GM12873 (cell line): ENCODE results near the gene TSR1.

Source experiments
- TF ChIP-seq, protein P1 (sequence below): IDR thresholded peaks from 2 replicates; pipeline ENCODE4 v1.5.1; 2012; ENCODE audit warnings: low read depth, mild to moderate bottlenecking, moderate library complexity, low read length, control low read depth; ENCODE audit not compliant: insufficient read depth; ENCODE audit errors: missing control alignments

Gene TSR1

GRCh38 chr17:2362016-2362415 lies 25.8 kb upstream of the TSR1 start:
- TF ChIP-seq, protein P1, sequence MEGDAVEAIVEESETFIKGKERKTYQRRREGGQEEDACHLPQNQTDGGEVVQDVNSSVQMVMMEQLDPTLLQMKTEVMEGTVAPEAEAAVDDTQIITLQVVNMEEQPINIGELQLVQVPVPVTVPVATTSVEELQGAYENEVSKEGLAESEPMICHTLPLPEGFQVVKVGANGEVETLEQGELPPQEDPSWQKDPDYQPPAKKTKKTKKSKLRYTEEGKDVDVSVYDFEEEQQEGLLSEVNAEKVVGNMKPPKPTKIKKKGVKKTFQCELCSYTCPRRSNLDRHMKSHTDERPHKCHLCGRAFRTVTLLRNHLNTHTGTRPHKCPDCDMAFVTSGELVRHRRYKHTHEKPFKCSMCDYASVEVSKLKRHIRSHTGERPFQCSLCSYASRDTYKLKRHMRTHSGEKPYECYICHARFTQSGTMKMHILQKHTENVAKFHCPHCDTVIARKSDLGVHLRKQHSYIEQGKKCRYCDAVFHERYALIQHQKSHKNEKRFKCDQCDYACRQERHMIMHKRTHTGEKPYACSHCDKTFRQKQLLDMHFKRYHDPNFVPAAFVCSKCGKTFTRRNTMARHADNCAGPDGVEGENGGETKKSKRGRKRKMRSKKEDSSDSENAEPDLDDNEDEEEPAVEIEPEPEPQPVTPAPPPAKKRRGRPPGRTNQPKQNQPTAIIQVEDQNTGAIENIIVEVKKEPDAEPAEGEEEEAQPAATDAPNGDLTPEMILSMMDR, result no peak

- TF ChIP-seq, protein P1, result no peak
Observed at GRCh38 chr17:2361010-2361760, 24.9 kb upstream of the TSR1 start.

- TF ChIP-seq, protein P1, result no peak
Observed at GRCh38 chr17:2357931-2358434, 21.7 kb upstream of the TSR1 start.

- TF ChIP-seq, protein P1, result no peak
Observed at GRCh38 chr17:2357237-2357636, 21.0 kb upstream of the TSR1 start.

- TF ChIP-seq, protein P1, result no peak
Observed at GRCh38 chr17:2354311-2354710, 18.1 kb upstream of the TSR1 start.

DNA sequence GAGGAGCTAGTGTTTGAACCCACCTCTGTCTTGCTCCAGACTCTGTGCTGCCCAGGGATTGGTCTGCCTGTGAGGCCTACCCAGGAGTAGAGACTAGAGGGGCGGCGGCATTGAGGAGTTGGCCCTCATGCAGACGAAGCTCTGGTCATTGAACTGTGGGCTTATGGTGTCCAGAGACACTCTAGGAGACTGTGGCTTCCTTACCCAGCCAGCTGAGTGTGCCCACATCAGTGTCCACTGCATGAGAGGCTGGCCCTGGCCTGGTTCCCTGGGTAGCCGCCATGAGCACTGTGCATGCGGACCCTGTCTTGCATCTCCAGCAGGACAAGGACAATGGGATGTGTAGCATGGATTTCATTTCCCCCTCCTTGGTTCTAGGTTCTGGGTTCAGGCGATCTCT lies 15.0 kb upstream of the TSR1 start:
- TF ChIP-seq, protein P1, result no peak

DNA sequence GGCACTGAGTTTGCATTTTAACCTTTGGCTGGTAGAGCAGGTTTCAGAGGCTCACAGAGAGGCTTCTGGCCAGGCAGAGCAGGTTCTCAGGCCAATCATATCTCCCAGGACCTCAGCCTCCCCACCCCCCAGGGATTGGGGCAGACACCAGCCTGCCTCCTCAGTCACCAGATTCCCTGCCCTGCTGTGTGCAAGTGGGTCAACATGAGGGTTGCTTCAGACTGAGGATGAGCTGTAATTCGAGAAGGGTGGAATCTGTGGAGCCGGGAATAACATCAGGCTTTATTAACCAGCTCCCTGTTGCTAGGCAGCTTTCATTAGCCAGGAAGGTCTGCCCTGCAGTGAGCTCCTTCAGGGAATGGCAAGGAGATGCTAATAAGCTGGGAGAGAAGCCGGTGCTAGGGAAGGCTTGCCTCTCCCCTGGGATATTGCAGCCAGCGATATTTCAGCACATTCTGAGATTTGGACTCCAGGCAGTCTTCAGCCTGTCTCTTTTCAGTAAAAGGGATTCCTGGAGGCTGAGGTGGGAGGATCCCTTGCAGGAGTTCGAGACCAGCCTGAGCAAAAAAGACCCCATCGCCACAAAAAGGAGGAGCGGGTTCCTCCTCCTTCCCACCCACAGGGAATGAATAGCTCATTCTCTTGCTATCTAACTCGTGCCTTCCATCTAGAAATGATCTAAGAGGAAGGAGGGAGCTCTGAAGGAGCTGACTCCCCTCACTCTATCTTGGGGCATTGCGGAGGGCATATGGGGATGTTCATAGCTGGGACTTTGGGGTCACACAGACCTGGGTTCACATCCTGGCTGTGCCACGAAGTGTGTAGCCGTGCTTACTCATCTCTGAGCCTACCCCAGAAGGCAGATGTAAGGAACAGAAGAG lies 11.8 kb upstream of the TSR1 start:
- TF ChIP-seq, protein P1, result no peak
